ENCODE data around the gene EIF4E.

The EIF4E gene, protein sequence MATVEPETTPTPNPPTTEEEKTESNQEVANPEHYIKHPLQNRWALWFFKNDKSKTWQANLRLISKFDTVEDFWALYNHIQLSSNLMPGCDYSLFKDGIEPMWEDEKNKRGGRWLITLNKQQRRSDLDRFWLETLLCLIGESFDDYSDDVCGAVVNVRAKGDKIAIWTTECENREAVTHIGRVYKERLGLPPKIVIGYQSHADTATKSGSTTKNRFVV

DNA sequence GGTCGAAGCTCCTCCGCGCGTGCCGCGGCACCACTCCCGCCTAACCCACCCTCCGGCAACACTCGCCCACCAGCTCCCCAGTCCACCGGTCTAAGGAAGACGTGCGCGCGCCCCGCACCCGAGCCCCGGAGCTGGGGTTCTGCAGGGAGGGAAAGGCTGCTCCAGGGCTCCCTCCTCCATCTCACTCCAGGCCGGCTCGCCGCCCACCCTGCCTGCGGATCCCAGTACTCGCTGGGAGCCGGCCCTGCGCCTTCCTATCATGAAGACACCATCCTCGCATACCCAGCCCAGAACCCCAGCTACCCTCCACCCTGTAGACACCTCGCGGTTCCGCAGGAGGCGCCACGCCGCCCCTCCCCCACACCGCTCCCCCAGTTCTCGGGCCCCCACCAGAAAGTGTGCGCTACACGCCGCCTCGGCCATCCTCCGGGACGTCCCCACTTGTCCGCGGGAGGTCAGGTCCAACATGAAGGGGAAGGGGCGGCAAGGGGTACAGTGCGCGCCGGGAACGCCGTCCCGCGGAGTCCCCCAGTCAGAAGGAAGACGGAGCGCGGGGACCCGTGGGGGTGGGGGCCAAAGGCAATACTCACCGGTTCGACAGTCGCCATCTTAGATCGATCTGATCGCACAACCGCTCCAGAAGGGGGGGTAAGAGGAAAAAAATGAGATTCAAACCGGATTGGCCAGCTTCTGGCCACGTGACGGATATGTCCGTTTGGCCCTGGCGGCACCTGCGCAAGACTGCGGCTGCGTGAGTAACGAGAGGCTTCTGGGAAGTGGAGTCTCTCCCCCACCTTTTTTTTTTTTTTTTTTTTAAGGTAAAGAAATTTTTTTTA lies at the start of gene EIF4E:
TSS of gene EIF4E (minus strand) at position 629 of the 836 bp plus-strand sequence. CDS start at position 608, 21 bp downstream.
- no peak for FAIRE-seq
- peak; percentile 97 for DNase-seq (ENCODE audit: low spot score)

DNA sequence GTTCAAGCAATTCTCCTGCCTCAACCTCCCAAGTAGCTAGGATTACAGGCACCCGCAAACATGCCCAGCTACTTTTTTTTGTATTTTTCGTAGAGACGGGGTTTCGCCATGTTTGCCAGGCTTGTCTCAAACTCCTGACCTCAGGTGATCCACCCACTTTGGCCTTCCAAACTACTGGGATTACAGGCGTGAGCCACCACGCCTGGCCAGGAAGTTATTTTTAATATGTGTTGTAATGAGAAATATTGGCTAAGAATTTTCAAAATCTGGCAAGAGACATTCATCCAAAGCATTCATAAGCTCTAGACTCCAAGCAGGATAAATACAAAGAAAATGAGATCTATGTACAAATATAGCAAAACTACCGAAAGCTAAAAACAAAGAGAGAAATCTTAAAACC lies 48.6 kb upstream of the EIF4E start:
- no peak for FAIRE-seq

DNA sequence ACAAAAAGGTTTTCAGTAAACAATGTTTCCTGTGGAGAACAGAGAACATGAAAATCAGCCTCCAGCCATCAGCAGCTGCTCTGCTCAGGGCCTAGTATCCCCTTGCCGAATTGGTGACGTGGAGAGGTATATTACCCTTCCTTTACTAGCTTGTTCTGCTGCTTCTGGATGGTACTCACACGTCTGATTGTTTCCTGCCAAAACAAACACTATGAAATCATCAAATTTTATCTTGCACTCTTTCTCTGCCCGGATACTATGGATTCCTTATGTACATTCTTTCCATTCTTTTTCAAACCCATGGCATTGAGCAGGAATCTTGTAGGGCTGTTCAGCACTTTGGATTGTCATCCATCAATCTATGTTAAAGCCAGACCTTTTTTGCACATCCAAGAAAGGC lies 47.8 kb upstream of the EIF4E start:
- no peak for DNase-seq (ENCODE audit: low spot score)
- FAIRE-seq, result no peak

More for the DNA sequence above, 48.6 kb upstream of the EIF4E start:
- DNase-seq (ENCODE audit: low spot score), result no peak

DNA sequence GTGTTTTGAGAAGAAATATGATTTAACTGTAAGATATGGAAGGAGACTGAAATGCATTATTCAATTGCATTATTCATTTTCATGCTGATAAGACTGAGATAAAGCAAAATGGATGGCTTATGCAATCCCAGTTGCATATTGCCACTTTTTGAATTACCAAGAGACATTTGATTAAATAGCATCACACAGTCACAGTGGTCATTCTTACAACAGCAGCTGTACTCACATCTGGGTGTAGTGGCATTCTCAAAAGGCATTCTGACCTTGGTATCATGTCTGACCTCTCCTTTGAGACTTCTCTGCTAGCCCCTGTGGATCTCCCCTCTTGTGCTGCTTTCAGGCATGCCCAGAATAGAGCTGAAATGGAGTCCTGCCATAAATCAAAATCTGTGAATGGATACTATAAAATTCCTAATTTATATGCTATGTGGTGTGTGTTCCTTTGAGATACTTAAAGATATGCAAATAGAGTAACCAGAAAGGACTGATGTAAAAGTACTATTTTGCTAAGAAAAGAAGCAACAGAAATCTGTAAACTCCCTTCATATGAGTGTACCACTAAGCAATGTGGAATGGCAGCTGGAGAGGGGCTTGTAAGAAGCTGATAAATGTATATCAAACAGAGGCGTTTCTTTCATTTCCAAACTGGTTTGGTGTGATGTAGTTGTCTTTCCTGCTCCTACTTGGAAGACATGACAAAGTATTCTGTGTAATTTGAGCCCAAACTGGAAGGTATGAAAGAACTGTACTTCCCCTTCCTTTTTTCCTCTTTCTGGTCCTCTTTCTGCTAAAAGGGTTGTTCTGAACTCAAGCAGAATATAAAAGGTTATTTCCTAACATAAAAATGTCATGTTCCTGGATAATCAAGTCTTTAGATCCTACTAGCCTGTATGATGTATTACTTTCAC lies 41.2 kb upstream of the EIF4E start:
- DNase-seq (ENCODE audit: low spot score) (no peak), FAIRE-seq (peak; percentile 68)

DNA sequence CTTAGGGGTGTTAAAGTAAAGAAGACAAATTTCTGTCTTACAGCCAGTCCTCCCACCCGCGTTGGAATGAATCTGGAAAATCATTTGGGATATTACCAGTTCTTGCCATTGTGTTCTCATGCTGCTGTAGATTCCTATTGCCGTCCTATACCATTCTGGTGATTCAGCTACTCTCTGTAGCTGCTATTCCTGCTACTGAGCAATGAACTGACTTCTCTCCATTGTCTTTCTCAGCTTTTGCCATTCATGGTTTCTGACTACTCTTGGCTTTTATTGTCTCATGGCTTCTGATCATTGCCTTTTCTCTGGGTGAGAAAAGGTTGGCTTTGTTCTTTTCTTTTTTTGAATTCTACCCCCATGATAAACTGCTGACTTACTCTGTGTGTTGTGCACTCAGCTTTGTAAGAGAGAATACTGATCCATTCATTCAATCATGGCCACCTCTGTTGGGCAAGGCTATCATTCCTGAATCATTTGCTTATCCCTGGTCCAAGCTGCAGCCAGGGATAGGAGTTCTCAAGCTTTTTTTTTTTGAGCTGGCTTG lies 38.9 kb upstream of the EIF4E start:
- no peak for FAIRE-seq
- no peak for DNase-seq (ENCODE audit: low spot score)

DNA sequence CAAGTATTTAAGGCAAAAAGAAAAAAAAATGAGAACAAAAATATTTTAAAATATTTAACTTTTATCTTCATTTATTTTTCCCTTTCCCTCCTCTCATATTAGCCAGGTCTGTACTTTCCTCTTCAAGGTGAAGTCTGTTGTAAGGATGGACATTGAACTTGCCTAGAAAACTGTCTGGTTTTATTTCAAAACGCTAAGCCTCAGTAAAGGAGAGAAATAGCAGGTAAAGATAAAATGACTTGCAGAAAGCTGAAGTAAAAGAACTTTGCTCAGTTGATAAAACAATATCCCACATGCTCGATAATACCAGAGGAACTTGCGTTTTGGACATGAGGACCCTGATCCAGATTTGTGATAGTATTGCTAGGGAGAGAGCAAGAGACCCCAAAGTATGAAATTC lies 38.0 kb upstream of the EIF4E start:
- FAIRE-seq, result no peak
- no peak for DNase-seq (ENCODE audit: low spot score)

GRCh38 chr4:98963538-98964433 lies 34.9 kb upstream of the EIF4E start:
- FAIRE-seq, result peak; percentile 74

GRCh38 chr4:98961770-98962169 lies 32.8 kb upstream of the EIF4E start:
- DNase-seq (ENCODE audit: low spot score), result no peak
- no peak for FAIRE-seq

More at GRCh38 chr4:98963538-98964433, 34.9 kb upstream of the EIF4E start:
- DNase-seq (ENCODE audit: low spot score), result no peak

DNA sequence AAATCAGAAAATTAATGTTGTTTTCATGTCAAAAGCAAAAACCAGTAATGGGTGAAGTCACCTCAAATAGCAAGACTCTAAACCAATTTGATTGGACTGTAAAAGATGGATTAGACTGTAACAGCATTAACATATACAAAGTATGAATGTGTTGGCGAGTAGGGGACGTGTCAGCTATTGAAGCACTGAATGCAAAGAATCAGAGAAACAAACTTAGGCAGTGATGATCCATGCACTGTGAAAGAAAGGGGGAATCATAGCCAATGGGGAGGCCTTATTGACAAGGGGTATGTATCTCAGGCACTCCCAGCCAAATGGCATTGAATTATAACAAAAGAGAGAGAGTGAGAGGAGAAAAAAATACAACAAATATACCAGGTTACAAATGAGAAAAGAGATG lies 30.5 kb upstream of the EIF4E start:
- DNase-seq (ENCODE audit: low spot score), result no peak
- no peak for FAIRE-seq

- FAIRE-seq (no peak), DNase-seq (ENCODE audit: low spot score) (no peak)
These were observed 29.1 kb upstream of the EIF4E start for GRCh38 chr4:98958065-98958464.

DNA sequence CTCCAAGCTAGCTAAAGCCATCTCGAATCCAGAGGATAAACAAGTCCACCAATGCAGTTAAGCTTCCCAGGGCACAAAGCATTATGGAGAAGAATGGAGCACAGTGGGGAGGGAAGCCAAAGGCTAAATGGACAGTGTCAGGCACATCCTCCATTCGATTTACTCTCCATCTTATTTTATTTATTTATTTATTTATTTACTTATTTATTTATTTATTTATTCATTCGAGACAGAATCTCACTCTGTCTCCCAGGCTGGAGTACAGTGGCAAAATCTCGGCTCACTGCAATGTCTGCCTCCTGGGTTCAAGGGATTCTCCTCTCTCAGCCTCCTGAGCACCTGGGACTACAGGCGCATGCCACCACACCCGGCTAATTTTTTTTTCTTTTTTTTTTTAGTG lies 26.3 kb upstream of the EIF4E start:
- FAIRE-seq (no peak), DNase-seq (ENCODE audit: low spot score) (no peak)

DNA sequence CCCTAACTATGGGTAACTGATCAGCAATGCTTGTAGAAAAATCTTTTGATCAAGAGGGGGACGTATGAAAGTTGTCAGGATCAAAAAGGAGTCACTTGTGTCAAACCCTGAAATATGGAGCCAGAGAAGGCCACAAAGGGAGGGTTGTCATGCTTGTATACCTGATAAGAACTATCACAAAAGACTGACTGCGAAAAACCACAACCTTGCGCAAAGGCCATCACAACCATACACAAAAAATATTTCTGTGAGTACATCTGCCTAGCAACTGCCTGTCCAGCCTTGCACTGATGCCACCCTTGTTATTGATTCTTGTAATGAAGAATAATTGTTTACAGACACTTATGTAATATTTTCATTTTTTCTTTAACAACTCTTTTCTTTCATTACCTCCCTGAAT lies 22.8 kb upstream of the EIF4E start:
- DNase-seq (ENCODE audit: low spot score) (no peak), FAIRE-seq (no peak)

DNA sequence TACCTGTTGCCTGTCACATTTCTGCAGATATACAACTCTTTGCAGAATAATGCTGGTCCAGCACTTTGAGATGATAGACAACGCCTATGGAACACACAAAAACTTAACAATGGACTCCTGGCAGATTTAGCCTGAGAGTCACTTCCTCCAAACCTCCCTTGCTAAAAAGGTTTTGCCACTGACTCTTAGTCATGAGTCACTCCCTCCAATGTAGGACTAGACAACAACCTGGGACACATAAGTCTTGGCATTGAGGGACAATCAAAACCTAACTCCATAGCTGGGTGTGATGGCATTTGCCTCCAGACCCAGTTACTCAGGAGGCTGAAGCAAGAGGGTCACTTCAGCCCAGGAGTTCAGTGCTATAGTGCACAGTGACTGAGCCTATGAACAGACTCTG lies 22.0 kb upstream of the EIF4E start:
- DNase-seq (ENCODE audit: low spot score) (no peak), FAIRE-seq (no peak)

- FAIRE-seq, result no peak
- DNase-seq (ENCODE audit: low spot score), result no peak
These were observed 17.4 kb upstream of the EIF4E start for GRCh38 chr4:98946359-98946758.

DNA sequence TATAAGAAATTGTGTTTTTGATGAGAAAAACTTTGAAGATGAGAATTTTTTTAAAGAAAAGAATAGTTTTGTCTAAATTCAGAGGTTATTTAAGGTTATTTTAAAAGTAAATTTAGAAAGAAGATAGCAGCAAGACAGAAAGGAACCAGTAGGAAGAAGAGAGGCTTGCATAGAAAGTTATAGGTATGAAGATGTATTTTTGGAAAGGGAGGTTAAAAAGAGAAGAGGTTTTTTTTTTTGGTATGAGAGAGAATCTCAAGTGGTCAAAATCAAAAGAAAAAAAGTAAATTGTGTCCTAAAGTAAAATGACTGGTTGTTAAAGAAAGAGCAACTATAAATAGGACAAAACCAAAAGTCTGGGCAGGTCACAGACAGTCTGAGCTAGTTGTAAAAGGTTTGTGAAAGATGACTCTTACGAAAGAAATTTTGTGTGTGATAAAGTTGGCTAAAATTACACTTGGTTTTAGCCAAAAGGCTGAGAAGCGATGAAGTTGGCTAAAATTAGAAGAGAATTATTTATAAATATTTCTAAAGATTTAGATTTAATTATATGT lies 16.4 kb upstream of the EIF4E start:
- FAIRE-seq (no peak), DNase-seq (ENCODE audit: low spot score) (no peak)

DNA sequence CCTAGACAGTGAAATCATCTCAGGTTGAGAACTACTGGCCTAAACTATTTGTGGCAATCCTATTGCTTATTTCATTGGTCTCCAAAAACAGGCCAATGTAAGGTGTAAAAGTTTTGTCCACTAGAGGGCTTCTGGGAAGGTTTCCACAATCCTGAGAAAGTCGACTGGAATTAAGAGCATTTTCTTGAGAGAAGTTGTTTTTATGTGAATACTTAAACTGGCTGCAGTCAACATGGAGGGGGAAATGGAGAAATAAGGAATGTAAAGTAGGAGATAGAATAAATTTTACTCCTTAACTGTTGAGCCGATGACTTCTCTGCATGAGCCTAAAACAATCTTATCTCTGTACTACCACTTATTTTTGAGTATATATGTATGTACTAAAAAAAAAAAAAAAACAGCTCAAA lies 11.0 kb upstream of the EIF4E start:
- peak; percentile 81 for FAIRE-seq
- peak; percentile 46 for DNase-seq (ENCODE audit: low spot score)

GRCh38 chr4:98939438-98939837 lies 10.5 kb upstream of the EIF4E start:
- no peak for FAIRE-seq
- no peak for DNase-seq (ENCODE audit: low spot score)

DNA sequence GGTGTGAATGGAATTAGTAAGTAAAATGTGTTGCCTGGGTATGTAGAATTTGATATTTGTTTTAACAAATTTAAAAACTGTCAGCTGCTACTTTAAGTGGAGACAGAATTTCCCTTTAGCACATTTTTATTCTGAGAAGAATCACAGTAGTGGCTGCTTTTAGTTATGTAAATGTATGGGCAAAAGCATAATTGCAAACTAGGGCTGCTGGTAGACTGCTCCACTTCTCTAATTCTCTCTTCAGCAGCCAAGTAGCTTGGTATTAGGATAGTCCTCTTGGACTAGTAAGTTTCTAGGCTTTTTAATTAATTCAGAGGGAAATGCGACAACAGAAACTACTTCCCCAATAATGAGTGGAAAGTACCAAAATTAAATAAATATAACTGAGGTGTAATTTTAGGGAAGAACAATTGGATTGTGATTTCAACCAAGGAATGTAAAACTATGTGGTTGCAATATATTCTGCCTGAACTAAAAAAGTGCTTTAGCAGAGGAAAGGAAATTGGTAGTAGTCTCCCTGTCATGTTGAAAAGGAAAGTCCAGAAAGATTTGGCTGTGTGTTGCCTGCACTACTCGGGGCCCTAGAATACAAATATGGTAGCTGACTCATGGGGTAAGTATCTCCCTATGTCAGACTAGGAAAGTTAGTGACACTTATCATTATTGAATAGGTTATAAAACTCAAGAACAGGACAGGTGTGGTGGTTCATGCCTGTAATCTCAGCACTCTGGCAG lies 9.2 kb upstream of the EIF4E start:
- DNase-seq (ENCODE audit: low spot score) (peak; percentile 38), FAIRE-seq (no peak)

GRCh38 chr4:98935633-98936032 lies 6.7 kb upstream of the EIF4E start:
- FAIRE-seq (no peak), DNase-seq (ENCODE audit: low spot score) (no peak)
